IMR-90 (cell line): Measurements from ENCODE around the gene SLC6A3. TPM values are rescaled to one million over a fixed set of nuclear protein-coding genes. Genes with fewer than 3 reads are reported as not detected.

Experiments used
- ATAC-seq: fragments of 200-7000 bp; cut with Tn5 transposase; 2 replicates; pipeline ENCODE4 v1.9.1; 2020; ENCODE audit warnings: low read depth, mild to moderate bottlenecking, moderate library complexity
- BruUV-seq: library from RNA; stranded (reverse); fragments of 400-500 nt; replicated peaks from 2 replicates; lab custom pipeline; 2021; lab: Mats Ljungman, UMichigan
- CTCF ChIA-PET: fragments of 300-600 bp; formaldehyde crosslinking; extraction: SDS; loops from one replicate; lab custom pipeline; 2021; ENCODE audit warnings: antibody characterized with exemption; lab: Yijun Ruan, JAX
- POLR2A ChIA-PET: fragments of 300-600 bp; sonication (Branson Sonifier 250); formaldehyde crosslinking; loops from one replicate; lab custom pipeline; 2022; ENCODE audit warnings: antibody characterized with exemption; ENCODE audit not compliant: unreplicated experiment; lab: Charles Lee
- DNase-seq: peaks from one replicate; pipeline ENCODE4 v3.0.0; 2013
- H2AFZ ChIP-seq: replicated peaks from 2 replicates; pipeline ENCODE3; 2013; ENCODE audit warnings: low read length, mild to moderate bottlenecking; ENCODE audit not compliant: poor library complexity
- H2AK5ac ChIP-seq: 2 replicates; pipeline ENCODE4 v1.6.1; 2013; ENCODE audit warnings: low read depth, low read length, inconsistent platforms
- H2AK9ac ChIP-seq: replicated peaks from 2 replicates; pipeline ENCODE3; 2013; ENCODE audit warnings: mild to moderate bottlenecking, low read depth, low read length, moderate library complexity; ENCODE audit not compliant: poor library complexity
- H2BK120ac ChIP-seq: 2 replicates; pipeline ENCODE4 v1.6.1; 2013; ENCODE audit warnings: low read depth, low read length, inconsistent platforms
- H2BK15ac ChIP-seq: 3 replicates; pipeline ENCODE4 v1.6.1; 2013; ENCODE audit warnings: low read depth, low read length, inconsistent platforms
- H2BK20ac ChIP-seq: 2 replicates; pipeline ENCODE4 v1.6.1; 2013; ENCODE audit warnings: low read depth, mild to moderate bottlenecking, inconsistent platforms, low read length, moderate library complexity
- H2BK5ac ChIP-seq: 2 replicates; pipeline ENCODE4 v1.6.1; 2013; ENCODE audit warnings: mild to moderate bottlenecking, low read depth, low read length, inconsistent platforms; ENCODE audit not compliant: poor library complexity, severe bottlenecking
- H3K14ac ChIP-seq: replicated peaks from 2 replicates; pipeline ENCODE4 v1.6.1; 2013; ENCODE audit warnings: low read depth, low read length, inconsistent platforms
- H3K18ac ChIP-seq: 2 replicates; pipeline ENCODE4 v1.6.1; 2013; ENCODE audit warnings: low read depth, low read length, control low read depth
- H3K23ac ChIP-seq: 2 replicates; pipeline ENCODE4 v1.6.1; 2013; ENCODE audit warnings: low read depth, low read length, inconsistent platforms
- H3K27ac ChIP-seq: 2 replicates; pipeline ENCODE4 v1.5.1; 2013; ENCODE audit warnings: mild to moderate bottlenecking, control low read depth, low read length; ENCODE audit not compliant: insufficient read depth
- H3K27me3 ChIP-seq: 2 replicates; pipeline ENCODE4 v1.6.1; 2013; ENCODE audit warnings: low read length; ENCODE audit not compliant: control insufficient read depth, insufficient read depth
- H3K36me3 ChIP-seq: 2 replicates; pipeline ENCODE4 v1.6.1; 2013; ENCODE audit warnings: low read length, mixed read lengths; ENCODE audit not compliant: control insufficient read depth, insufficient read depth
- H3K4ac ChIP-seq: 2 replicates; pipeline ENCODE4 v1.6.1; 2013; ENCODE audit warnings: low read depth, low read length, inconsistent platforms
- H3K4me1 ChIP-seq: 2 replicates; pipeline ENCODE4 v1.6.1; 2013; ENCODE audit warnings: low read length, mixed read lengths; ENCODE audit not compliant: control insufficient read depth, insufficient read depth
- H3K4me2 ChIP-seq: 2 replicates; pipeline ENCODE4 v1.6.1; 2013; ENCODE audit warnings: low read depth, mild to moderate bottlenecking, control low read depth, low read length, moderate library complexity
- H3K4me3 ChIP-seq: 2 replicates; pipeline ENCODE4 v1.5.1; 2013; ENCODE audit warnings: low read depth, mild to moderate bottlenecking, control low read depth, low read length, moderate library complexity; ENCODE audit not compliant: insufficient read depth
- H3K56ac ChIP-seq: 2 replicates; pipeline ENCODE4 v1.6.1; 2013; ENCODE audit warnings: low read length, inconsistent platforms; ENCODE audit not compliant: insufficient read depth; ENCODE audit errors: extremely low read depth
- H3K79me1 ChIP-seq, 2 experiments: 2 replicates each; pipeline ENCODE4 v1.6.1; 2013; ENCODE audit warnings: low read length in 2 of 2, inconsistent platforms in 1 of 2, low read depth in 1 of 2
- H3K9ac ChIP-seq: 2 replicates; pipeline ENCODE4 v1.6.1; 2013; ENCODE audit warnings: low read depth, low read length, control low read depth
- H3K9me1 ChIP-seq: 2 replicates; pipeline ENCODE4 v1.6.1; 2013; ENCODE audit warnings: low read length, inconsistent platforms; ENCODE audit not compliant: insufficient read depth
- H3K9me3 ChIP-seq: 2 replicates; pipeline ENCODE4 v1.6.1; 2013; ENCODE audit warnings: low read length; ENCODE audit not compliant: control insufficient read depth, insufficient read depth
- H4K20me1 ChIP-seq: 2 replicates; pipeline ENCODE4 v1.6.1; 2013; ENCODE audit warnings: low read length, inconsistent platforms; ENCODE audit not compliant: insufficient read depth
- H4K5ac ChIP-seq: 2 replicates; pipeline ENCODE4 v1.6.1; 2013; ENCODE audit warnings: mild to moderate bottlenecking, low read depth, low read length, control low read depth
- H4K8ac ChIP-seq, 2 experiments: 2 replicates each; pipeline ENCODE4 v1.6.1; 2013; ENCODE audit warnings: low read depth in 2 of 2, low read length in 2 of 2, control low read depth in 1 of 2, inconsistent platforms in 1 of 2
- H4K91ac ChIP-seq: 2 replicates; pipeline ENCODE4 v1.6.1; 2013; ENCODE audit warnings: low read depth, low read length, inconsistent platforms; ENCODE audit not compliant: insufficient read depth
- CEBPB ChIP-seq: IDR thresholded peaks from 2 replicates; pipeline ENCODE4 v1.6.1; 2012; ENCODE audit warnings: low read depth, low read length, improper control_type of control experiment
- CHD1 ChIP-seq: IDR thresholded peaks from 2 replicates; pipeline ENCODE4 v1.6.1; 2012; ENCODE audit warnings: low read depth, low read length, improper control_type of control experiment
- CTCF ChIP-seq: conservative IDR thresholded peaks from 2 replicates; pipeline ENCODE4 v1.5.1; 2012; ENCODE audit warnings: mild to moderate bottlenecking, low read depth, low read length, improper control_type of control experiment
- ELK1 ChIP-seq: fragments of 150-350 bp; IDR thresholded peaks from 2 replicates; pipeline ENCODE4 v1.6.1; 2016; ENCODE audit warnings: low read depth, mild to moderate bottlenecking, low read length, moderate library complexity, borderline replicate concordance
- MAZ ChIP-seq: IDR thresholded peaks from 2 replicates; pipeline ENCODE4 v1.6.1; 2012; ENCODE audit warnings: low read depth, mild to moderate bottlenecking, low read length, improper control_type of control experiment, moderate library complexity, borderline replicate concordance
- MXI1 ChIP-seq: IDR thresholded peaks from 2 replicates; pipeline ENCODE4 v1.6.1; 2012; ENCODE audit warnings: low read depth, mild to moderate bottlenecking, low read length, moderate library complexity, borderline replicate concordance
- NFE2L2 ChIP-seq: fragments of 150-350 bp; IDR thresholded peaks from 2 replicates; pipeline ENCODE4 v1.6.1; 2016; ENCODE audit warnings: low read depth, mild to moderate bottlenecking, low read length
- RAD21 ChIP-seq: IDR thresholded peaks from 2 replicates; pipeline ENCODE4 v1.6.1; 2012; ENCODE audit warnings: low read length, improper control_type of control experiment
- RCOR1 ChIP-seq: IDR thresholded peaks from 2 replicates; pipeline ENCODE4 v1.6.1; 2012; ENCODE audit warnings: mild to moderate bottlenecking, low read length, improper control_type of control experiment; ENCODE audit not compliant: insufficient replicate concordance
- RFX5 ChIP-seq: IDR thresholded peaks from 2 replicates; pipeline ENCODE4 v1.8.0; 2012; ENCODE audit warnings: low read depth, mild to moderate bottlenecking, low read length, moderate library complexity
- SMC3 ChIP-seq: fragments of 150-350 bp; IDR thresholded peaks from 2 replicates; pipeline ENCODE4 v1.6.1; 2016; ENCODE audit warnings: low read depth, mild to moderate bottlenecking, antibody characterized with exemption, low read length, moderate library complexity
- USF2 ChIP-seq: fragments of 150-350 bp; IDR thresholded peaks from 2 replicates; pipeline ENCODE4 v1.6.1; 2017; ENCODE audit warnings: mild to moderate bottlenecking, antibody characterized with exemption, low read length, low read depth
- WGBS, 2 experiments: methylation state at CpG; one replicate each; pipeline versions ENCODE4 v1.1.5 to v1.1.7; 2013; ENCODE audit warnings: missing lambda C conversion rate in 2 of 2; ENCODE audit not compliant: insufficient read length in 1 of 2; ENCODE audit errors: extremely low coverage in 2 of 2; 5-methylcytosine and 5-hydroxymethylcytosine counted together
- dilution Hi-C: fragments of 300-500 bp; cut with HindIII; formaldehyde crosslinking; loops from one replicate; pipeline ENCODE4 v1.14.3; 2018; ENCODE audit warnings: low sequenced_read_pairs; ENCODE audit not compliant: unreplicated experiment
- in situ Hi-C: fragments of 300-500 bp; cut with MboI; formaldehyde crosslinking; loops from 3 replicates; pipeline ENCODE4 v1.14.3; 2019; ENCODE audit warnings: low sequenced_read_pairs, inconsistent platforms, mixed read lengths
- intact Hi-C: fragments of 100-400 bp; cut with micrococcal nuclease; formaldehyde crosslinking; loops from 2 replicates; pipeline ENCODE4 v1.10.0; 2022
- polyA plus RNA-seq, 3 experiments: library from polyadenylated mRNA; depleted of rRNA; stranded (reverse); fragments of >200 nt; gene quantifications; 2 replicates each; pipeline ENCODE4 v1.2.3, GENCODE V29; 2012; ENCODE audit warnings: low replicate concordance in 1 of 3
- total RNA-seq: library from RNA; depleted of rRNA; stranded (reverse); fragments of >200 nt; gene quantifications from 2 replicates; pipeline ENCODE4 v1.2.3, GENCODE V29; 2012

The SLC6A3 gene
- total and polyA plus RNA-seq, 2 of the 4 experiments (the other 2 are of a cell fraction): not detected

GRCh38 chr5:1432296-1432695, 12.9 kb downstream of the SLC6A3 start:
- Histone ChIP-seq H2AFZ (no peak overlapping the region), H3K9me3 (peaks cover 30% of the 10 kb centered on the region), H3K14ac (no peak overlapping the region), H2BK15ac (no peak overlapping the region), H2BK5ac (no peak overlapping the region), H3K4ac (no peak overlapping the region), H3K18ac (no peak overlapping the region), H3K79me1 (no peaks in the 10 kb centered on the region), H2AK9ac (no peak overlapping the region), H3K23ac (no peak overlapping the region), H2AK5ac (no peak overlapping the region), H4K91ac (no peak overlapping the region), H3K4me2 (no peak overlapping the region), H3K56ac (no peak overlapping the region), H3K4me3 (no peak overlapping the region), H3K4me1 (no peaks in the 10 kb centered on the region; the same call in 1 of the 2 replicates), H3K36me3 (no peaks in the 10 kb centered on the region), H3K27ac (no peak overlapping the region), H3K9me1 (no peaks in the 10 kb centered on the region), H3K27me3 (no peaks in the 10 kb centered on the region; the same call in 1 of the 2 replicates), H3K9ac (no peak overlapping the region), H2BK20ac (no peak overlapping the region), H4K8ac (no peak overlapping the region), H2BK120ac (no peak overlapping the region), H4K20me1 (no peaks in the 10 kb centered on the region), H4K5ac (no peak overlapping the region)
- BruUV-seq: no TSS peak
- ChIA-PET CTCF (no interaction called here), POLR2A (no interaction called here)
- TF ChIP-seq MAZ (no peak), MXI1 (no peak), CHD1 (no peak), CEBPB (no peak), NFE2L2 (no peak), RCOR1 (no peak), RFX5 (no peak), CTCF (no peak), RAD21 (no peak), SMC3 (no peak), USF2 (no peak), ELK1 (no peak)
- intact Hi-C loops: no loop called here
- in situ Hi-C loops: no loop called here
- ATAC-seq (no peak), DNase-seq (no peak)
- dilution Hi-C loops: no loop called here
- WGBS, 2 experiments: 78% methylated on average over 4 of the region's 15 CpGs; no CpG with 5 or more reads in 1 of the 2 experiments
